UCSD-AML1 (cell line): ENCODE data around the gene SKP2.
"Not testable (repeated sequence)": the region's sequence is repeated elsewhere in the genome, so short reads cannot be mapped to it uniquely, and the experiment has no call there.

Source experiments
- DNase-seq: peaks from one replicate; lab custom pipeline; 2025; ENCODE audit not compliant: unreplicated experiment; lab: John Stamatoyannopoulos, UW

SKP2 gene

DNA sequence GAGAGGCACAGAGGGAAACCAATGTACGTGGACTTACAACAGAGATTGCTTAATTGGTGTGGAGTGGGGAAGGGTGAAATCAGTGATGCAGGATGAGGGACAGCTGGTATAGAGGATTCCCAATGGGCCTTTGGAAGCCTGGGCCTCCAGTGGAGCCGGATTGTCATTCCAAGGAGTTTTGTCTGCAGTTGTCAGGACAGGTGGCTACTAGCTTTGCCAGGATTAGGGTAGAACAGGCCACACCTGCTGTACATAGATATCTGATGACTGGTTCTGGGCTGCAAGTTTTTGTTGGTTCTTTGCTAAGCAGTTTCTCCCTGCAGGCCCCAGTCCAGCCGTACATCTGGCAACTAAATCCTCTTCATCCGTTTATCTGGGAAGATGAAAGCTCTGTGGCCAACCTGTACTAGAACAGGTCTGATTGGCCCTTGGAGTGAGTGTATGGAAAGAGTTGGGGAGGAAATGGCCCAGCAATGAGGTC, 4.2 kb downstream of the SKP2 start:
- DNase-seq: no peak

DNA sequence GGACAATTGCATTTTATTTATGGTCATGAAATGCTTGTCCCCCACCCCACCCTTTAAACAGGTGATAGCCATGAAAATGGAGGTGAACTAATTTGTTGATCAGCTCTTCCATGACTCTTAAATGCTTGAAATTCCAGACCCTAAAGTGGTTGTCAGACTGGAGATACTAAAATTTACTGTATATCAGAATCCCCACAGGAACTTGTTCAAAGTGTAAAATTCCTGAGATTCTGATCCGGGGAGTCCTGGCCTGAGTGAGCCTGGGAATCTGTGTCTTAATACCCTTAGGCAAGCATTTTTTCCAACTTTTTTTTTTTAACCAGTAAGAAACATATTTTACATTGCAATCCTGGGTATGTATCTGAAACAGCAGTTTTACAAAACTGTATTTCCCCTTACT, 4.7 kb downstream of the SKP2 start:
- DNase-seq: no peak

DNA sequence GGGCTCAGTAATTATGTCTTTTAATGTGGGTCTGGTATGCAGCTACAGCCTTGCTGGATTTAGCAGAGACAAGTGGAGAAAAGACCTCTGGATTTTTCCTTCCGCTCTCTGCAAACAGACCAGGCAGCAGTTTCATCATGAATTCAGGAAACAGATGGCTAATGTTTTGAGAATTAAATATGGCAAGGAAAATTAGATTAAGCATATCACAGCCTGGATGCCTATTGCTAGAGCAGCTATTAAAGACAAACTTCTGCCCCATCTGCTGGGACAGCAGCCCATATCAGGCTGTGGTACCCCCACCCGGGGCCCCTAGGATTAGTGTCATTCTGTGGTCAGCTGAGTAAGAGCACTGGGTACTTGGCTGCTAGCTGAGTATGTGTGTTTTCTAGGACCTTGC, 6.2 kb downstream of the SKP2 start:
- no peak for DNase-seq

DNA sequence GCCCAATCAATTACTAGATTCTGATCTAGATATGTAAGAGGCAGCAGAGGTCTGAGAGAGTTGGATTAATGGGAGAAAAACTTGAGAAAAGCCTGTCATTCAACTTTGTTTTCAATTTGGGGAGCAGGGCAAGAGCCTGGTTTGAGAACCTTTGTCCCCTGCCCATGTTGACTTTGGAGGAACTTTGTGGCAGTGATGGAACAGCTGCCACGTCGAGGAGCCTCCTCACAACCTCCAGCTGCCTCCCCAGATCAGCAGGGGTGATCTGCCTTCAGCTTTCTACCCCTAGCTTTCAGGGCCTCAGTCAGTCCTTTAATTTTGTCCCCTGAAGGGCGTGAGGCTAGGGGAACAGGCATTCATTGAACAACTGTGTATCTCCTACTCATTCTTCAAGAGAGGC, 8.7 kb downstream of the SKP2 start:
- no peak for DNase-seq

DNA sequence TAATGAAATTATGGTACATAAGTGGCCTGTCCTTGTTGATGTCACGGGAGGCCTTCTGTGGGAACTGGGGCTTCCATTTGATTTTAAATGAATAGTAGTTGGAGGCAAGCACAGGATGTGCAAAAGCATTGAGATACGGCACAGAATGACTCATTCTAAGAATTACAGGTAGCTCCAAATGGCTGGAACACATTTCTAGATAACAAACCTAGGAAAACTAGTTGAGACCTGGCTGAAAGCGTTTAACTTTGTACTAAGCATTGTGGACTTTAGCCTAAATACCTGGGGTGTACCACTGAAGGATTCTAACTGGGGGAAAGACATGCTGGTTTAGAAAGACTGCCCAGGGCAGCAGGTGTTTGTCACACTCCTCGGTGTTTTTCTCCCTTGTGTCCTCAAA, 9.4 kb downstream of the SKP2 start:
- no peak for DNase-seq

DNA sequence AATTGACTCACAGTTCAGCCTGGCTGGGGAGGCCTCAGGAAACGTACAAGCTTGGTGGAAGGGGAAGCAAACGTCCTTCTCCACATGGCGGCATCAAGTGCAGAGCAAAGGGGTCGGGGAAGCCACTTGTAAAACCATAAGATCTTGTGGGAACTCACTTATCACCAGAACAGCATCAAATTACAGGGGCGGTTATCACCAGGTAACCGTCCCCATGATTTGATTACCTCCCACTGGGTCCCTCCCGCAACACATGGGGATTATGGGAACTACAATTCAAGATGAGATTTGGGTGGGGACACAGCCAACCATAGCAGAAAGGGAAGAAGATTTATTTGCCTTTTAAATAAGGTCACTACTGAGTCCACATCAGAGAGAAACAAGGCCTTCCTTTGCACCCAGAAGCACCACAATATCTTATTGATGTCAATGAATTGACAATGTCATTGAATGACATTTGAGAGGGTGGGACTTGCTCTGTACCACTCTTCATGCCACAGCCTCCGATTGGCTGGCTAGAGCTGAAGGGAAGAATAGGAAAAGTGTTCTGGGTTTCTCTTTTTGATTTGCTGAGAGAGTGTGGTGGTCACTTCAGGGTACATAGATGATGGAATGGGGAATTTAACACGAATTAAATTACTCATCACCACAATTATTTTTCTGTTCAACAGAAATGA, 11.0 kb downstream of the SKP2 start:
- DNase-seq: no peak

DNA sequence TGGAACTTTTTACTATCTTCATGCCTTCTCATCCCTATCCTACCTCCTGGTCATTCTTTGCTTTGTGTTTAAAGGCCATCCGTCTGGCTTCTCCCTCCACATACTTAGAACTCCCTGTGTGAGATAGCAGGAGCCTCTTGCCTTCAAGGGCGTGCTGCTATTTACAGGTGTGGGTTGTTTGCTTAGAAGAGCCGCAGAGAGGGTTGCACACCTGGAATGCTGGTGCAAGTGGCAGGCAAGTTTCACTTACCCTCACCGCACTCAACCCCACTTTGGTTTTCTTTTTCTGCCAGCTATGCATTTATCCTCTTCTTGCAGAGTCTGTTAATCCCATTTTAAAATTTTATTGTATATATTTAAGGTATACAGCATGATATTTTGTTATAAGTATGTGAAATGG, 12.6 kb downstream of the SKP2 start:
- no peak for DNase-seq

DNA sequence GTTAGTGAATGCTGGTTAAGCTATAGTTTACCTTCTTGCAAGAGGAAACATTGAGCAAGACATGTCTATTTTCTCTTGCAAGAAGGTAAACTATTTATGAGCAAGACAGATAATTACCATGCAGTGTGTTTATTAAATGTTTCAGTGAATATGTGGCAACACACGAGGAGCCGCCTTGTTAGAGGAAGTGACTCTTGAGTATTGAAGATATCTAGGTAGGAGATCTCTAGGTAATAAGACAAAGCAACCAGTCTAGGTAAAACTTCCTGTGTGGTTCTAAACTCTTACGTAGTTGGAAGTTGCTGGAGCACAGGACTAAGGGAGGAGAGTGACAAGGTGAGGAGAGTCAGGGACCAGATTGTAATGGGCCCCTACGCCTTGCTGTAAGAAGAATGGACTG, 16.8 kb downstream of the SKP2 start:
- no peak for DNase-seq

DNA sequence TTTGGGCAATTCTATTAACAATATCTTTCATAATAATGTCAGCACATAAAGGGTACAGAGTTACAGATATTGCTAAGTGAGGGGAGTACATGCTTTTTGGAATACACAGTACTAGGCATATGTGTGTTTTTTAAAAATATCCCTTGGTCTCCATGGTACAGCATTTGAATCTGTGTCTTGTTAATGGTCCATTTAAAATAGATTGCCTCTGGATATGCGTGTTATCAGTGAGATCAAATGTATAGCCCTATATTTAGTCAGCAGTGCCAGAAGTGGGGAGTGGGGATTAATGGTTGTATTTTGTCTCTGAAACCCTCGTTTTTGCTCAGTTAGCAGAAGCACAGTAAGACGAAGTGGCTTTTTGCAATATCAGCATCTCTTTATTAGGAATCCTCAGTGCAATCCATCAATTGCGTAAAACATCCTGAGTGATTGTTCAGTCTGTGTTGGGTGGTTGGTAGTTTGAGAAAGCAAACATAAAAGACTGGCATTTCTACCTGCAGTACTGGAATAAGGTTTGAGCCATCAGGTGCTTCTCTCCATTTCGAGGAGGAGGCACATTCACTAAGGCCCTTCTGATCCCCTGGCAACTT, 19.0 kb downstream of the SKP2 start:
- no peak for DNase-seq

DNA sequence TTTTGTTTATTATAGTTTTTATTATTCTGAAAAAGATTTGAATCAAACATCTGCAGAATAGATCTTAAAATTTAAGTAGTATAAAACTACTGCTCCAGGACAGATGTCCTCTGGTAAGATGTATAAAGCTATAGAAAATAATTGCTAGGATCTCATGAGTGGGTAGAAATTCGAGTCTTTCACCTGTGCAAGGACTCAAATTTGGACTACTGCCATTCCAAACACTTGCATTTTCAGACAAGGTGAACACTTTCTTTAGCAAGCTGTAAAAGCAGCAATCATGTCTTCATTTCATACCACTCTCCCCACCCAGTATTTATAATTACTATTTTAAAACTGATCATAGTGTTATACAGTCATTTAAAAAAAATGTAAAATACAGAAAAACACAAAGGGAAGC, 20.7 kb downstream of the SKP2 start:
- DNase-seq: no peak

DNA sequence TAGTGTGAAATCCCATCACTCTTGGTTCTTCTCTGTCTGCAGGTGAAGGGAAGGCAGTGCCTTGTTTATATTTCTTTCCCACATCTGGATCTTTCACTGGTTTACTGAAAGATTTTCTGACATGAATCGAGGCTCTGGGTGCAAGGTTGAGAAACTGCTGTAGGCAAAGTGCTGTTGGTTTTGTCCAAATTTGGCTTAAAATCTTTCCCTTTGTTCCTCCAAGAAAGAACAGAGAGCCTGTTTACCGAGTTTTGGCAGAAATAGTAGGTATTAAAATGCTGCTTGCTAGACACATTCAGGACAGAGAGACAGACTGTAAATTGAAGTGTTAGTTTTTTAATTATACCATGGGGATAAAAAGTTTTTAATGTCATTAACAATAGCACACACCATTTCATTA, 21.5 kb downstream of the SKP2 start:
- no peak for DNase-seq

DNA sequence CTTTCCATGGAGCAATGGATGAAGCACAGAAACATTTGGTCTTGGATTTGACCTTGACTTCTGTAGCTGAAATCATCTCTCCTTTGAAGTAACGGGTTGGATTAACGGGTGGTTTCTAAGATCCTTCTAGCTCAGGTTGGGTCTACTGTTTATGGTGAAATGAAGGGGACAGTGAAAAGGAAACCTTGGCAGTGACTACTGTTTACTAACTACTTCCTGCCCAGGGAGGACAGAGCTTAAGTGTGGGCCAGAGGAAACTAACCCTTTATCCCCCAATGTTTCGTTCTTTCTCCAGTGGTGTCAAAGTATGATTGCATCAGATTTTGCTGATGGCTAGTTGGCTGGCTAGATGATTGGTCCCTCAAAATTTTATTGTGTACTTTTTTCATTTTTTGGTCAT, 22.2 kb downstream of the SKP2 start:
- DNase-seq: no peak

DNA sequence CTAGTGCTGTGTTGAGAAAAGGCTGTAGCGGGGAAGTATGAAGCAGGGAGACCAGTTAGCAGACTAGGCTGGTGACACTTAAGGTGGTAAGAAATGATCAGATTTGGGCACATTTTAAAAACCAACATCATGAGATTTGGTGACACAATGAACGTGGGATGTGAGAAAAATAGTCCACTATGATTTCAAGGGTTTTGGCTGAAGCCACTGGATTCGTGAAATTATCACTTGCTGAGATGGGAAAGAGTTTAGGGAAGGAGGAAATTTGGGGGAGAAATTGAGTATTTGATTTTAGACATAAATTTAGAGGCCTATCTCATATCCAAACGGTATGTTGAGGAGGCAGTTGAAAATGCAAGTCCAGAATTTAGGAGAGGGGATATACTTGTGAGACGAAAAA, 23.1 kb downstream of the SKP2 start:
- no peak for DNase-seq

DNA sequence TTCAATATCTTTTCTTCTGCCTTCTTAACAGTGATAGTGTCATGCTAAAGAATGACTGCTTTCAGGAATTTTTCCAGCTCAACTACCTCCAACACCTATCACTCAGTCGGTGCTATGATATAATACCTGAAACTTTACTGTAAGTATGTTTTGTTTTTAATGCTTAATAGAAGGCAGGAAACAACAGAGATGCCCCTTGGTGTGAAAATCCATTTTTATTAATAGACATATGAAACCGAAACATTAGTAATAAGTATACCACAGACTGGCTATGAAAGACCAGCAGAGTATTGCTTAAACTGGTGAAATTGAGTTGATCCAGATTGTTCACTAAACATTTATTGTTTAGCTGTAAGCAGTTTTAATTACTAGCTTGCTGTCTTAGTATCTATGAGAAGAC, 25.2 kb downstream of the SKP2 start:
- no peak for DNase-seq

DNA sequence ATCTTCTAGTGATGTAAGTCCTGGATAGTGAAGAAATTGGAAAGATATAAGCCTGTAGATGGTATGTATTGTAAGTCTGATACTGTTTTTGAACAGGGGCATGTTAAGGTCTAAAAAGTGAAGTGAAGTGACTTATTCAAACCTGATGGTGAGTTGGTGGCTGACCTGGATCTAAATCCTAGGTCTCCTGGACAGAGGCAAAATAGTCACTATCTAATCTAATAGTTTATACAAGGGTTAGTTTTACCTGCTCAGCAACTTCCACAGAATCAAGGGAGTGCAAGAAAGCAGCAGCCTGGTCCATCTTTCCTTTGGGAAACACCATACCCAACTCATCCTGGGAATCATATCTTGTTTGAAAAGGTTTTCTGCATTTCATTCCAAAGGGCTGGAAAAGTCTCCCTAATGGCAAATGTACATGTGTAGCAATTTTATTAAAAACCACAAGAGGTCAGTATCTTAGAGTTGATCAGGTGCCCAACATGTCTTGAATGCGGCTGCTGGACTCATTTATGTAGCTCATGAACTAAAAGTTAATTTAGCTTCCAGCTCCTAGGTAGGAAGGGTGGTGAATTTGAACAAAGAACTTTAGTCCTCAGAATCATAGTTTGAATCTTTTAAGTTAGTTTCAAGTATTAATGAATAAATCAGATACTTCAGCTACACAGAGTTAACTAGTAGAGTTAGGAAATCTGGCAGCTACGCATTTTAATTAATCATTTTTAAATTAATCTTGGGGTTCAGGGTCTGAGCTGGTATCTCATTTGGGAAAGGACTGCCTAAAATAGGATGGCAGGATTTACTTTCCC, 26.0 kb downstream of the SKP2 start:
- DNase-seq: no peak

DNA sequence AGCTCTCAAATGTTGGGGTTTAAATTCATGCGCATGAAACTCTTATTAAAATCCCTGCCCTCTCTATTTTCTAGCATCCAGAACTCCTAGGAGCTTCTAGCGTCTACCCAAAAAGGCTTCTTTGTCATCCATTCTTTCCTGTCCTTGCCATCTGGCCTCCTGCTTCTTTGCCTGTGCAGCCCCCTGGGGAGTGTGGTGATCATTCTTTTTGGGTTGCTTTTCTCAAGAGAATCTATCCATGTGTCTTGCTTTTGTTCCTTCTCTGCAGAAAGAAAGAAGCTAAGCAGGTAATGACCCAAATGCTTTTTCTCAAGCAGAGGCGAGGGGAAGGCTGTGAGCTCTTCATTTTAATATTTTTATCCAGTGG, 26.6 kb downstream of the SKP2 start:
- no peak for DNase-seq

DNA sequence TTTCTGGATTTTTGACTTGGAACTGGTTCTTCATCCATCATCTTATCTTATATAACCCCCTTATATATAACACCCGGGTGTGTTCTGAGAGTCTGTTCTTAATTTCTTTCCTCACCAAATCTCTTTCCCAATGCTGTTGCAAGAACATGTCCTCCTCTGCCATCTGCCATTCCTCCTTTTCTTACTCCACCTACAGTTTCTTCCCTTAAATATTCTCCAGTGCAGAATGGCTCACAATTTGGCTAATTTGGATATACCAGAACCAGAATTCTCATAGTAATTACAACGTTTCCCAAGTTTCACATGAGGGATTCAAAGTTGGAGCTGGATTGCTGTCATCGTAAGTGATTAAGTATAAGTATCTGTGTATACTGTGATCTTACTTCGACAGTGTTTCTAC, 28.0 kb downstream of the SKP2 start:
- no peak for DNase-seq

DNA sequence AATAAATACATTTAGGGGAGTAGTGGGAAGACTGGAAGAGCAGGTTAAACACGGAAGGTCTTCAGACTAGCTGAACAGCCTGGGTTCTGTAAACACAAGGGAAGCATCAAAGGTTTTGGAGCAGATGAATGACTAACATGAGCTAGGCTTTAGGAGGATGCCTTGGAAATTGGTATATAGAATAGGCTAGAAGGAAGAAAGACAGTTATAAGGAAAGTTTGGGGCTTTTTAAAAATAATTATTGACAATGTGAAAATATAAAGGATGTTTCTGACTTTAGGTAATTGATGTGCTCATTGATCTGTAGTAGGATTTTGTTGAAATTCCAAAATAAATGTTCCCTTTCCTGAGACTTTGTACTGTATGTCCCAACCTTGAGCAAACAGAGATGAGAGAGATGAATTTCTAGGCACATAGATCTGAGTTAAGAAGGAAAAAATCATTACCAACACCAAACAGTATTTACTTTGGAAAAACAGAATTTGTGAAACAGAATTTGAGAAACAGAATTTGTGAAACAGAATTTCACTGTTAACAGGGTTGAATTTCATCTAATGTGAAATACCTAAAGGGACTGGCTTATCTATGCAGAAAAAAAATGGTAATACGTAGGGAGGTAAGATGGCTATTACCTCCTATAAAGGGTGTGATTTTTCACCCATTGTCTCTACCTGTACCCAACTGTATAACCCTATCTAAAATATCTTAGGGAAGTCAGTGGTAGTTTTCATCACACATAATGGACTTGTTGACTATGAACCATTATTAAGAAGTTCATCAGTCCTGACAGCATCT, 28.8 kb downstream of the SKP2 start:
- DNase-seq: no peak

DNA sequence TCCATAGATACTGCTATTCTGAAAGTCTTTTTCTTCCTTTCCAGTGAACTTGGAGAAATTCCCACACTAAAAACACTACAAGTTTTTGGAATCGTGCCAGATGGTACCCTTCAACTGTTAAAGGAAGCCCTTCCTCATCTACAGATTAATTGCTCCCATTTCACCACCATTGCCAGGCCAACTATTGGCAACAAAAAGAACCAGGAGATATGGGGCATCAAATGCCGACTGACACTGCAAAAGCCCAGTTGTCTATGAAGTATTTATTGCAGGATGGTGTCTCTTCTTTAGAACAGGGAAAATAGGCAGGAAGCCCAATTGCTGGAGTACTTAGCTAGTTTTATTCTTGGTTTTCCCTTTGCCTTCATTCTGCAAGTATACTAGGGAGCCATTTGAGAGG, 29.9 kb downstream of the SKP2 start:
- no peak for DNase-seq

DNA sequence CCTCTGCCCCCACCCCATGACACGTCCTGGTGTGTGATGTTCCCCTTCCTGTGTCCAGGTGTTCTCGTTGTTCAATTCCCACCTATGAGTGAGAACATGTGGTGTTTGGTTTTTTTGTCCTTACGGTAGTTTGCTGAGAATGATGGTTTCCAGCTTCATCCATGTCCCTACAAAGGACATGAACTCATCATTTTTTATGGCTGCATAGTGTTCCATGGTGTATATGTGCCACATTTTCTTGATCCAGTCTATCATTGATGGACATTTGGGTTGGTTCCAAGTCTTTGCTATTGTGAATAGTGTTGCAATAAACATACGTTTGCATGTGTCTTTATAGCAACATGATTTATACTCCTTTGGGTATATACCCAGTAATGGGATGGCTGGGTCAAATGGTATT, 32.5 kb downstream of the SKP2 start:
- not testable (repeated sequence) for DNase-seq

DNA sequence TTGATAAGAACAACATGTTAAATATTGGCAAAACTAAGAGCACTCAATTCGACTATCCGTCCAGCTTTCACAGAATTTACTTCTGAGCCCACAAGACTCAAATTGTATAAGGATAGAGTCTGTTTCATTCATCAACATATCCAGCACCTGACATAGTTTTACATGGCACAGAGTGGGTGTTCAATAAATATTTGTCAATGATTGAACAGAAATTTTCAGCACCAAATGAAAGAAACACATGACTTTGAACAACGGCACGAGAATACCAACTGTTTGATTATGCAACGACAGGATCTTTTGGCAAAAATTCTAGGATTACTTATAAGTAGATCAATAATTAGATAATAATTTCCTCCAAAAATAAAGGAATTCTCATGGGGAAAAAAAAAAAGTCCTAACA, 41.8 kb downstream of the SKP2 start:
- no peak for DNase-seq

DNA sequence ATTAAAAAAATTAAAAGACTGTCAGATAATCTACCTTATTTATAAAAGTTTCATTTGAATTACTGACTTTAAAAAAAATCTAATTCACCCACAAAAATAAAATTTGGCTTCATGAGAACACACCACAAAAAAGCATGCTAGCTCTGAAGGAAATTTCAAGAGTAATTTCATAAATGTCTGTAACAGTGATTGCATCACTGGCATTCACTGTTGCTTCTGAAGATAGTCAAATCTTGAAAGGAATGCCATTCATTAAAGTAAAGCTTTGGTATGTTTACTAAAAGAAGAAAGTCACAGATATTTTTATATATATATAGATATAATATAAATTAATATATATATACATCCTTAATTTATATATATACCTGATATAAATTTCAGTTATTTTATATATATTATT, 46.4 kb downstream of the SKP2 start:
- no peak for DNase-seq
